H9 (cell line): ENCODE measurements around the gene ZCCHC7. TPM values are rescaled to one million over a fixed set of nuclear protein-coding genes. Genes with fewer than 3 reads are reported as not detected.

Source experiments
- DNase-seq: peaks from one replicate; pipeline ENCODE4 v3.0.0-alpha.2; 2017
- H2AFZ ChIP-seq: one replicate; pipeline ENCODE4 v1.6.1; 2013; ENCODE audit warnings: mild to moderate bottlenecking, low read length, control low read depth, moderate library complexity
- H2AK5ac ChIP-seq: 2 replicates; pipeline ENCODE4 v1.6.1; 2013; ENCODE audit warnings: low read length, control low read depth, mixed read lengths; ENCODE audit not compliant: insufficient read length
- H2BK120ac ChIP-seq: one replicate; pipeline ENCODE4 v1.6.1; 2013; ENCODE audit warnings: low read depth, mild to moderate bottlenecking, low read length, control low read depth, inconsistent platforms; ENCODE audit not compliant: poor library complexity, severe bottlenecking
- H2BK12ac ChIP-seq: 2 replicates; pipeline ENCODE4 v1.6.1; 2013; ENCODE audit warnings: low read length, control low read depth, mixed read lengths, low read depth; ENCODE audit not compliant: insufficient read length
- H2BK15ac ChIP-seq: 2 replicates; pipeline ENCODE4 v1.6.1; 2013; ENCODE audit warnings: low read depth, low read length, control low read depth
- H2BK20ac ChIP-seq: one replicate; pipeline ENCODE4 v1.6.1; 2013; ENCODE audit warnings: low read depth, mild to moderate bottlenecking, low read length, control low read depth, inconsistent platforms; ENCODE audit not compliant: poor library complexity, severe bottlenecking
- H2BK5ac ChIP-seq: 2 replicates; pipeline ENCODE4 v1.6.1; 2013; ENCODE audit warnings: low read length, control low read depth, mixed read lengths; ENCODE audit not compliant: insufficient read length
- H3K14ac ChIP-seq: 2 replicates; pipeline ENCODE4 v1.6.1; 2013; ENCODE audit warnings: low read length, control low read depth; ENCODE audit not compliant: insufficient read depth
- H3K18ac ChIP-seq: 2 replicates; pipeline ENCODE4 v1.6.1; 2013; ENCODE audit warnings: low read depth, mild to moderate bottlenecking, mixed read lengths, low read length, control low read depth; ENCODE audit not compliant: insufficient read length
- H3K23ac ChIP-seq: 2 replicates; pipeline ENCODE4 v1.6.1; 2013; ENCODE audit warnings: low read length, control low read depth, mixed read lengths, low read depth; ENCODE audit not compliant: insufficient read length
- H3K23me2 ChIP-seq: 2 replicates; pipeline ENCODE4 v1.6.1; 2013; ENCODE audit warnings: low read depth, mild to moderate bottlenecking, mixed read lengths, low read length, control low read depth; ENCODE audit not compliant: insufficient read length, poor library complexity, severe bottlenecking
- H3K27ac ChIP-seq: 2 replicates; pipeline ENCODE4 v1.5.1; 2013; ENCODE audit warnings: low read length, control low read depth, mixed read lengths, low read depth; ENCODE audit not compliant: insufficient read length
- H3K27me3 ChIP-seq: 2 replicates; pipeline ENCODE4 v1.6.1; 2013; ENCODE audit warnings: low read length, control low read depth, inconsistent platforms; ENCODE audit not compliant: insufficient read depth
- H3K4ac ChIP-seq: 2 replicates; pipeline ENCODE4 v1.6.1; 2013; ENCODE audit warnings: low read depth, mild to moderate bottlenecking, control low read depth, inconsistent platforms, low read length, moderate library complexity
- H3K4me1 ChIP-seq: 2 replicates; pipeline ENCODE4 v1.6.1; 2013; ENCODE audit warnings: low read length, control low read depth, inconsistent platforms; ENCODE audit not compliant: insufficient read depth
- H3K4me2 ChIP-seq: 2 replicates; pipeline ENCODE4 v1.6.1; 2013; ENCODE audit warnings: low read length, control low read depth, mixed read lengths; ENCODE audit not compliant: insufficient read length, insufficient read depth
- H3K56ac ChIP-seq: 2 replicates; pipeline ENCODE4 v1.6.1; 2013; ENCODE audit warnings: low read depth, mild to moderate bottlenecking, mixed read lengths, low read length, control low read depth; ENCODE audit not compliant: insufficient read length
- H3K79me1 ChIP-seq: 2 replicates; pipeline ENCODE4 v1.6.1; 2013; ENCODE audit warnings: low read depth, mild to moderate bottlenecking, moderate library complexity, low read length, control low read depth, inconsistent platforms; ENCODE audit not compliant: insufficient read depth, poor library complexity, severe bottlenecking
- H3K79me2 ChIP-seq: 2 replicates; pipeline ENCODE4 v1.6.1; 2013; ENCODE audit warnings: low read length, control low read depth, inconsistent platforms; ENCODE audit not compliant: insufficient read depth
- H3K9ac ChIP-seq: 2 replicates; pipeline ENCODE4 v1.6.1; 2013; ENCODE audit warnings: low read length, control low read depth, mixed read lengths; ENCODE audit not compliant: insufficient read length; ENCODE audit errors: extremely low read depth
- H3K9me3 ChIP-seq: one replicate; pipeline ENCODE4 v1.6.1; 2013; ENCODE audit warnings: low read depth, low read length, inconsistent platforms; ENCODE audit not compliant: control insufficient read depth
- H3T11ph ChIP-seq: one replicate; pipeline ENCODE4 v1.6.1; 2013; ENCODE audit warnings: mild to moderate bottlenecking, low read length, control low read depth, inconsistent platforms
- H4K20me1 ChIP-seq: one replicate; pipeline ENCODE4 v1.6.1; 2013; ENCODE audit not compliant: control insufficient read depth, insufficient read length, insufficient read depth
- H4K5ac ChIP-seq: 2 replicates; pipeline ENCODE4 v1.6.1; 2013; ENCODE audit warnings: low read depth, mild to moderate bottlenecking, mixed read lengths, low read length, control low read depth; ENCODE audit not compliant: insufficient read length
- H4K8ac ChIP-seq: replicated peaks from 2 replicates; pipeline ENCODE4 v1.6.1; 2013; ENCODE audit warnings: low read length, control low read depth, mixed read lengths, low read depth; ENCODE audit not compliant: insufficient read length
- H4K91ac ChIP-seq: 2 replicates; pipeline ENCODE4 v1.6.1; 2013; ENCODE audit warnings: low read depth, mild to moderate bottlenecking, moderate library complexity, mixed read lengths, low read length, control low read depth; ENCODE audit not compliant: insufficient read length
- H3K27ac Mint-ChIP-seq, 3 experiments: 2 replicates in 2 of 3; 3 replicates in 1 of 3; pipeline ENCODE4 v1.8.0; 2020 to 2021; ENCODE audit warnings: mixed read lengths in 3 of 3, mild to moderate bottlenecking in 1 of 3, moderate library complexity in 1 of 3
- H3K27me3 Mint-ChIP-seq: 2 replicates; pipeline ENCODE4 v1.8.0; 2021; ENCODE audit warnings: low read depth, mild to moderate bottlenecking, moderate library complexity, mixed read lengths
- H3K36me3 Mint-ChIP-seq, 3 experiments: 2 replicates in 2 of 3; 3 replicates in 1 of 3; pipeline ENCODE4 v1.8.0; 2020 to 2021; ENCODE audit warnings: low read depth in 3 of 3, mixed read lengths in 3 of 3; ENCODE audit not compliant: insufficient read depth in 1 of 3
- H3K4me1 Mint-ChIP-seq, 2 experiments: 2 replicates each; pipeline ENCODE4 v1.8.0; 2020; ENCODE audit warnings: mixed read lengths in 2 of 2
- H3K4me3 Mint-ChIP-seq, 2 experiments: 2 replicates in 1 of 2; 3 replicates in 1 of 2; pipeline ENCODE4 v1.8.0; 2020 to 2021; ENCODE audit warnings: mild to moderate bottlenecking in 2 of 2, mixed read lengths in 2 of 2, moderate library complexity in 1 of 2
- H3K9me3 Mint-ChIP-seq, 2 experiments: 2 replicates in 1 of 2; 3 replicates in 1 of 2; pipeline ENCODE4 v1.8.0; 2020; ENCODE audit warnings: mild to moderate bottlenecking in 2 of 2, mixed read lengths in 2 of 2, moderate library complexity in 1 of 2
- CTCF ChIP-seq: fragments of 200-600 bp; sonication (generic); conservative IDR thresholded peaks from 3 replicates; pipeline ENCODE4 v1.8.0; 2021; ENCODE audit warnings: antibody characterized with exemption, mild to moderate bottlenecking
- WGBS: extraction: QIAGEN DNeasy Blood & Tissue Kit; methylation state at CpG from one replicate; pipeline ENCODE4 v1.1.7; 2013; ENCODE audit warnings: missing lambda C conversion rate, low lambda C conversion rate, mixed read lengths; ENCODE audit not compliant: insufficient read length; ENCODE audit errors: extremely low coverage; 5-methylcytosine and 5-hydroxymethylcytosine counted together
- total RNA-seq: library from RNA; stranded (reverse); gene quantifications from 2 replicates; pipeline ENCODE4 v1.2.1, GENCODE V29; 2021

Gene ZCCHC7
- total RNA-seq, 1 experiment from 2014 or later, result 20.3 TPM

- DNase-seq, result no peak
- H2BK120ac ChIP-seq, result no peak overlapping the region
- H2BK12ac ChIP-seq, result no peak overlapping the region
- no peak overlapping the region for H4K8ac ChIP-seq
- H3K4me1 ChIP-seq, result peaks cover 4% of the 10 kb centered on the region; the same call in 1 of the 2 replicates
- H3K56ac ChIP-seq, result no peak overlapping the region
- no peaks in the 10 kb centered on the region for H3K36me3 Mint-ChIP-seq
- H3K27ac ChIP-seq, result no peak overlapping the region
- H3T11ph ChIP-seq, result no peak overlapping the region
- H3K27ac Mint-ChIP-seq, result no peak overlapping the region; a peak in 1 of 7 replicates
- no peak overlapping the region for H2AFZ ChIP-seq
- no peak overlapping the region for H2BK15ac ChIP-seq
- H3K23ac ChIP-seq, result no peak overlapping the region
- H3K4ac ChIP-seq, result no peak overlapping the region
- H3K9ac ChIP-seq, result no peak overlapping the region
- H3K4me3 Mint-ChIP-seq, result no peak overlapping the region
- no peaks in the 10 kb centered on the region for H3K23me2 ChIP-seq
- no peaks in the 10 kb centered on the region for H3K9me3 ChIP-seq
- H3K27me3 ChIP-seq, result no peaks in the 10 kb centered on the region
- no peaks in the 10 kb centered on the region for H3K9me3 Mint-ChIP-seq
- no peak overlapping the region for H3K4me2 ChIP-seq
- no peaks in the 10 kb centered on the region for H3K79me1 ChIP-seq
- no peak for TF ChIP-seq CTCF
- H4K20me1 ChIP-seq, result no peaks in the 10 kb centered on the region
- H3K14ac ChIP-seq, result no peak overlapping the region
- H3K27me3 Mint-ChIP-seq, result no peaks in the 10 kb centered on the region
- H2AK5ac ChIP-seq, result no peak overlapping the region
- H2BK5ac ChIP-seq, result no peak overlapping the region
- no peaks in the 10 kb centered on the region for H3K79me2 ChIP-seq
- no peak overlapping the region for H2BK20ac ChIP-seq
- H4K5ac ChIP-seq, result no peak overlapping the region
- WGBS, result no CpG with 5 or more reads among the region's 7 CpGs
- peaks cover 14 to 23% of the 10 kb centered on the region in 2 experiments for H3K4me1 Mint-ChIP-seq
- no peak overlapping the region for H3K18ac ChIP-seq
- H4K91ac ChIP-seq, result no peak overlapping the region
Measured at GRCh38 chr9:37337301-37337890, 217.0 kb downstream of the ZCCHC7 start.
